Gastroesophageal sphincter (tissue), 4 donors: Measurements from ENCODE around the gene CLASP2. TPM values are rescaled to one million over a fixed set of nuclear protein-coding genes. Genes with fewer than 3 reads are reported as not detected.
"Not testable (repeated sequence)": the region's sequence is repeated elsewhere in the genome, so short reads cannot be mapped to it uniquely, and the experiment has no call there.

Experiments used
- ATAC-seq: fragments of 150-250 bp; one replicate; pipeline ENCODE4 v1.9.1; 2016; ENCODE audit warnings: mild to moderate bottlenecking, moderate library complexity
- H3K27ac ChIP-seq, 4 donors: fragments of 200-600 bp; sonication (generic) in 3 of 4; 1 replicate in 3 of 4; 2 replicates in 1 of 4; pipeline ENCODE4 v1.5.1; 2016 to 2019
- H3K27me3 ChIP-seq: fragments of 200-600 bp; sonication (generic); one replicate; pipeline ENCODE4 v1.5.1; 2019
- H3K36me3 ChIP-seq, 2 donors: fragments of 200-600 bp; sonication (generic); one replicate each; pipeline ENCODE4 v1.5.1; 2019; ENCODE audit warnings: control low read depth in 1 of 2
- H3K4me1 ChIP-seq, 3 donors: fragments of 200-600 bp; sonication (generic); 1 replicate in 2 of 3; 2 replicates in 1 of 3; pipeline ENCODE4 v1.5.1; 2016 to 2019; ENCODE audit warnings: control low read depth in 2 of 3
- H3K4me3 ChIP-seq, 2 donors: fragments of 200-600 bp; sonication (generic); one replicate each; pipeline ENCODE4 v1.5.1; 2019; ENCODE audit warnings: mild to moderate bottlenecking in 1 of 2, moderate library complexity in 1 of 2
- H3K9me3 ChIP-seq, 3 donors: fragments of 200-600 bp; sonication (generic); one replicate each; pipeline ENCODE4 v1.5.1; 2017 to 2019; ENCODE audit warnings: control low read depth in 2 of 3
- EP300 ChIP-seq: sonication (generic); formaldehyde crosslinking; IDR thresholded peaks from one replicate; pipeline ENCODE4 v1.6.1; 2017; ENCODE audit warnings: antibody characterized with exemption, mild to moderate bottlenecking
- POLR2A ChIP-seq, 2 donors: fragments of 450-650 bp; IDR thresholded peaks; one replicate each; pipeline ENCODE4 v1.6.1; 2017; ENCODE audit warnings: antibody characterized with exemption in 2 of 2, mild to moderate bottlenecking in 2 of 2, moderate library complexity in 1 of 2
- POLR2AphosphoS5 ChIP-seq: sonication (generic); formaldehyde crosslinking; IDR thresholded peaks from one replicate; pipeline ENCODE4 v1.6.1; 2017; ENCODE audit warnings: antibody characterized with exemption
- WGBS, 2 donors: methylation state at CpG; one replicate each; pipeline ENCODE4 v1.1.5; 2018; ENCODE audit warnings: low coverage in 1 of 2; 5-methylcytosine and 5-hydroxymethylcytosine counted together
- total RNA-seq, 4 donors: library from RNA; depleted of rRNA; stranded (reverse); fragments of >200 nt; gene quantifications; one replicate each; pipeline ENCODE4 v1.1.0, GENCODE V29; 2016
- TF ChIP-seq, protein P1 (sequence below), 4 experiments: fragments of 200-600 bp in 2 of 4; fragments of 450-650 bp in 2 of 4; sonication (generic) in 1 of 4; IDR thresholded peaks; one replicate each; pipeline ENCODE4 v1.5.1; 2017 to 2019; ENCODE audit warnings: antibody characterized with exemption in 4 of 4, mild to moderate bottlenecking in 2 of 4, moderate library complexity in 2 of 4

The CLASP2 gene
- total RNA-seq, 4 donors from 2014 or later = 45.3 to 90.7 (median 54.1) TPM

- 10 to 21% methylated on average over 1 of the region's 1 CpG for WGBS, 2 donors
These were observed 36.4 kb downstream of the CLASP2 start for GRCh38 chr3:33681667-33682066.

DNA sequence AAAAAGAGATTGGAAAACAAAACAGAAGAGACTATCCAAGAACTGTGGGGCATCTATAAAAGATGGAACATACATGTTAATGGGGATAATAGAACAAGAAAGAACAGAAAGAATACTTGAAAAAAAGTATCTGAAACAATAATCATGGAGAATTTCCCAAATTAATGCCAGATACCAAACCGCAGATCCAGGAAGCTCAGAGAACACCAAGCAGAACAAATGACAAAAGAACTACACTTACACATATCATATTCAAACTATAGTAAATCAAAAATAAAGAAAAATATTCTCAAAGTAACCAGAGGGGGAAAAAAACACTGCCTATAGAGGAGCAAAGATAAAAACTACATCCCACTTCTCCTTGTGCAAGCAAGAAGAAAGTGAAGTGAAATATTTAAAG, 40.0 kb downstream of the CLASP2 start:
- WGBS, 2 donors = 80 to 100% methylated on average over 1 of the region's 1 CpG
- Histone ChIP-seq H3K4me3 (no peak overlapping the region), H3K9me3 (peaks cover 0 to 13% (median 0%) of the 10 kb centered on the region in 3 donors), H3K4me1 (no peaks in the 10 kb centered on the region), H3K27ac (no peak overlapping the region), H3K27me3 (no peaks in the 10 kb centered on the region), H3K36me3 (peaks cover 0 to 34% of the 10 kb centered on the region in 2 donors)
- no peak for ATAC-seq
- TF ChIP-seq, protein P1, sequence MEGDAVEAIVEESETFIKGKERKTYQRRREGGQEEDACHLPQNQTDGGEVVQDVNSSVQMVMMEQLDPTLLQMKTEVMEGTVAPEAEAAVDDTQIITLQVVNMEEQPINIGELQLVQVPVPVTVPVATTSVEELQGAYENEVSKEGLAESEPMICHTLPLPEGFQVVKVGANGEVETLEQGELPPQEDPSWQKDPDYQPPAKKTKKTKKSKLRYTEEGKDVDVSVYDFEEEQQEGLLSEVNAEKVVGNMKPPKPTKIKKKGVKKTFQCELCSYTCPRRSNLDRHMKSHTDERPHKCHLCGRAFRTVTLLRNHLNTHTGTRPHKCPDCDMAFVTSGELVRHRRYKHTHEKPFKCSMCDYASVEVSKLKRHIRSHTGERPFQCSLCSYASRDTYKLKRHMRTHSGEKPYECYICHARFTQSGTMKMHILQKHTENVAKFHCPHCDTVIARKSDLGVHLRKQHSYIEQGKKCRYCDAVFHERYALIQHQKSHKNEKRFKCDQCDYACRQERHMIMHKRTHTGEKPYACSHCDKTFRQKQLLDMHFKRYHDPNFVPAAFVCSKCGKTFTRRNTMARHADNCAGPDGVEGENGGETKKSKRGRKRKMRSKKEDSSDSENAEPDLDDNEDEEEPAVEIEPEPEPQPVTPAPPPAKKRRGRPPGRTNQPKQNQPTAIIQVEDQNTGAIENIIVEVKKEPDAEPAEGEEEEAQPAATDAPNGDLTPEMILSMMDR (IDR thresholded peaks at IDR 0.05) = no peak
- TF ChIP-seq POLR2AphosphoS5 (no peak), POLR2A (IDR thresholded peaks at IDR 0.05) (no peak), EP300 (no peak)

More at GRCh38 chr3:33681667-33682066, 36.4 kb downstream of the CLASP2 start:
- no peak for ATAC-seq
- H3K4me1 ChIP-seq = no peaks in the 10 kb centered on the region
- TF ChIP-seq POLR2AphosphoS5 (no peak), EP300 (no peak), POLR2A (IDR thresholded peaks at IDR 0.05) (no peak)
- TF ChIP-seq, protein P1 (IDR thresholded peaks at IDR 0.05) = no peak
- H3K36me3 ChIP-seq = peaks cover 0 to 47% of the 10 kb centered on the region in 2 donors
- no peak overlapping the region for H3K4me3 ChIP-seq
- H3K9me3 ChIP-seq = peaks cover 0 to 13% (median 0%) of the 10 kb centered on the region in 3 donors
- no peaks in the 10 kb centered on the region for H3K27me3 ChIP-seq
- no peak overlapping the region for H3K27ac ChIP-seq

- H3K27me3 ChIP-seq, H3K4me1 ChIP-seq, H3K9me3 ChIP-seq, H3K4me3 ChIP-seq, H3K27ac ChIP-seq, ATAC-seq: not testable (repeated sequence)
- peaks cover 0 to 20% of the 10 kb centered on the region in 2 donors for H3K36me3 ChIP-seq
- 100% methylated on average over 1 to 2 of the region's 3 CpGs for WGBS, 2 donors
These were observed 44.6 kb downstream of the CLASP2 start for GRCh38 chr3:33673436-33673835.

GRCh38 chr3:33668618-33669017, 49.4 kb downstream of the CLASP2 start:
- TF ChIP-seq, protein P1 (IDR thresholded peaks at IDR 0.05) = no peak
- TF ChIP-seq POLR2A (IDR thresholded peaks at IDR 0.05) (no peak), EP300 (no peak), POLR2AphosphoS5 (no peak)
- Histone ChIP-seq H3K36me3 (peaks cover 0 to 17% of the 10 kb centered on the region in 2 donors), H3K4me3 (no peak overlapping the region), H3K4me1 (no peaks in the 10 kb centered on the region), H3K9me3 (no peaks in the 10 kb centered on the region), H3K27ac (no peak overlapping the region), H3K27me3 (no peaks in the 10 kb centered on the region)
- WGBS, 2 donors = 87% methylated on average over 4 to 5 of the region's 5 CpGs
- no peak for ATAC-seq

- no peak for ATAC-seq
- TF ChIP-seq, protein P1 (IDR thresholded peaks at IDR 0.05) = no peak
- TF ChIP-seq EP300 = no peak
- TF ChIP-seq POLR2A (IDR thresholded peaks at IDR 0.05) = no peak
- TF ChIP-seq POLR2AphosphoS5 = no peak
- Histone ChIP-seq H3K9me3 (no peaks in the 10 kb centered on the region), H3K36me3 (peaks cover 0 to 3% of the 10 kb centered on the region in 2 donors), H3K4me1 (peaks cover 0 to 7% (median 4%) of the 10 kb centered on the region in 3 donors), H3K4me3 (no peak overlapping the region), H3K27me3 (no peaks in the 10 kb centered on the region), H3K27ac (no peak overlapping the region)
- WGBS, 2 donors = 83 to 100% methylated on average over 2 of the region's 2 CpGs
These were observed 52.8 kb downstream of the CLASP2 start for GRCh38 chr3:33665294-33665693.
